Omental fat pad (tissue), 4 donors: ENCODE measurements around the gene BCL11B. TPM values are rescaled to one million over a fixed set of nuclear protein-coding genes. Genes with fewer than 3 reads are reported as not detected.

Source experiments
- ATAC-seq: fragments of 150-250 bp; one replicate; pipeline ENCODE4 v1.9.1; 2016; ENCODE audit warnings: mild to moderate bottlenecking, moderate library complexity; ENCODE audit not compliant: low FRiP score
- DNase-seq: peaks from one replicate; pipeline ENCODE4 v3.0.0-alpha.2; 2019; ENCODE audit warnings: low spot score
- total RNA-seq, 4 donors: library from RNA; depleted of rRNA; stranded (reverse); fragments of >200 nt; gene quantifications; one replicate each; pipeline ENCODE4 v1.1.0, GENCODE V29; 2016
- TF ChIP-seq, protein P1 (sequence below), 3 donors: fragments of 450-650 bp; IDR thresholded peaks; one replicate each; pipeline ENCODE4 v1.5.1; 2016 to 2017; ENCODE audit warnings: antibody characterized with exemption in 3 of 3, mild to moderate bottlenecking in 3 of 3, moderate library complexity in 2 of 3

BCL11B gene
- total RNA-seq, 4 donors from 2014 or later, result 0.56 to 2.0 (median 0.77) TPM

DNA sequence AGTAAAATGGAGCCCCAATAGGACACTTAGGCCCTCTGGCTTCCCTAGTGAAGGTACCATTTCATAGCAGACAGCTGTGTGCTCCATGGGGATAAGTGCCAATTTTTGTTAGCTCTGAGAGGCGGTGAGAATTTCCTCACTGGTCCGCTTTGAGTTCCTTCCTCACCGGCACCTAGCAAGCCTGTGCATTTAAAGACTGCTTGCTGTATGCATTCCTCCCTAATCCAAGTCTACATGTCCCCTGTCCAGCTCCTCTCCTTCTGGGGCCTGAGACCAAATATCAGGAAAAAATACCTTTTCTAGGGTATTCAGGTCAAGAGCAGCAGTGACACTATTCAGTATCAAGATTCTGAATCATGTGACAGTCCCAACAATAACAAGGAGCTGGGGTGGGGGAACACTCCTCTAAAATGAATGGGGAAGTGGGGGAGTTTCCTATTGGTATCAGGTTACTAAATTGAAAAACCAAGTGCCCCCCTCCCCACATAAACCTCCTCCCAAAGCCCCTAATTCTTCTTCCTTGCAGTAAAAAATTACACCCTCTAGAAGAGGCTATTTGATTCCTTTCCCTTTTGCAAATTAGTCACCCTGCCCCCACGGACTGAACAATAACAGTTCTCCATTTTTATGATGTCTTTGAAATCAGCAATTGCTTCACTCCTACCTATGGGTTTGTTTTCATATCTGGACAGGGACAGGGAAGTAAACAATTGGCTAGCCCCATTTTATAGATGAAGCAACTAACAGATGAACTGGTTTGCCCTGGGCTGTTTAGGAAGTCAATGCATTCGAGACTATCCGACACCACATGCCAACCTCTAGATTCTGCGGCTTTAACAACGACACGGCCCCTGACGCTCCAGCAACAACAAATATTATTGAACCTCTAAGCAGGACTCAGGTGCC lies 28.9 kb downstream of the BCL11B start:
- ATAC-seq, result no peak
- TF ChIP-seq, protein P1, sequence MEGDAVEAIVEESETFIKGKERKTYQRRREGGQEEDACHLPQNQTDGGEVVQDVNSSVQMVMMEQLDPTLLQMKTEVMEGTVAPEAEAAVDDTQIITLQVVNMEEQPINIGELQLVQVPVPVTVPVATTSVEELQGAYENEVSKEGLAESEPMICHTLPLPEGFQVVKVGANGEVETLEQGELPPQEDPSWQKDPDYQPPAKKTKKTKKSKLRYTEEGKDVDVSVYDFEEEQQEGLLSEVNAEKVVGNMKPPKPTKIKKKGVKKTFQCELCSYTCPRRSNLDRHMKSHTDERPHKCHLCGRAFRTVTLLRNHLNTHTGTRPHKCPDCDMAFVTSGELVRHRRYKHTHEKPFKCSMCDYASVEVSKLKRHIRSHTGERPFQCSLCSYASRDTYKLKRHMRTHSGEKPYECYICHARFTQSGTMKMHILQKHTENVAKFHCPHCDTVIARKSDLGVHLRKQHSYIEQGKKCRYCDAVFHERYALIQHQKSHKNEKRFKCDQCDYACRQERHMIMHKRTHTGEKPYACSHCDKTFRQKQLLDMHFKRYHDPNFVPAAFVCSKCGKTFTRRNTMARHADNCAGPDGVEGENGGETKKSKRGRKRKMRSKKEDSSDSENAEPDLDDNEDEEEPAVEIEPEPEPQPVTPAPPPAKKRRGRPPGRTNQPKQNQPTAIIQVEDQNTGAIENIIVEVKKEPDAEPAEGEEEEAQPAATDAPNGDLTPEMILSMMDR (IDR thresholded peaks at IDR 0.05), result no peak
- DNase-seq, result no peak

DNA sequence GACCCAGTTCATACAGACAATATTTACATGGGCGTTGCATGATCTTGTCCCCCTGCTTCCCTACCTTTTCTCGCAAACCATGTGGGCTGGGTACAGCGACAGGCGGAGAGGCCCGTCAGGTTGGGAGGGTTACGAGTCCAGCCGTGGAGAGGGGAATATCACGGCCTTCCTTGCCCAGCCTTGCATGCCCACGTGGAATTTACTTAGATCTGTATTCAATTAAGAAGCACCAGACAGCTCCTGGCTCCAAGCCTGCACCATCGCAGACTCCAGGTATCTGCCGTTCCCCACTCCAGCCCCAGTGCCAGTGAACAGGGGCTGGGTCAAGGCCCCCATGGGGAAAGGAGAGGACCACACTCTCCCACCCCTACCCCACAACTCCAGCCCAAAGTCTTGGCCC lies 29.8 kb downstream of the BCL11B start:
- ATAC-seq (no peak), DNase-seq (no peak)
- TF ChIP-seq, protein P1 (IDR thresholded peaks at IDR 0.05), result no peak

DNA sequence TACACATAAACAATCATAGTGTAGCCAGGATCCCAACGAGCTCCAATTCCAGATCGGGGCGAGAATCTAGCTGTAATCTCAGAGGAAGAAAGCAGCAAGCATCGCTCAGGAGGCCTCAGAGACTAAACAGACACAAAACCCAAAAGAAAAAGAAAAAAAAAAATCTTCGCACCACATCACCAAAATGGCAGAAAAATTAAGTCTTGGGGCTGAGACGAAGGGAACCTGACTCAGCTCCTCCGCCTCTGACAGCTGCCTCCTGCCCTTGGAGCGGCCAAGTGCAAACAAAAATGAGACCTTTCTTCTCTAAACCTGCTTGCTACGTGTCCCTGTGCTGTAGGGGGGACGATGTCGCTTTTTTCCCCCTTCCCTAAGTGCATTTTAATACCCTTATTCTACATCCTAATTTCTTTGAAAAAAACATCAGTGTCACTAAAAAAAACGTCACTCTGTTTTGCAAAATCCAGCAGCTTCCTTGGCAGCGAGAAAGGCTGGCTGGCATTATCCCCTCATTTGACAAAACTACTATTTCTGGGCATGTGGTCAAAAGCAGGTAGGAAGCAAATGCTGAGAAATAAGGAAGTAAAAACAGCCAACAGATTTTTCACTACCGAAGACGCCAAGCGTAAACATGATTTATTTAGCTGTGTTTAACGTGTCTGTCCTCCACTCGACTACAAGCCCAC lies 30.5 kb downstream of the BCL11B start:
- DNase-seq (no peak), ATAC-seq (no peak)
- TF ChIP-seq, protein P1 (IDR thresholded peaks at IDR 0.05), result no peak

DNA sequence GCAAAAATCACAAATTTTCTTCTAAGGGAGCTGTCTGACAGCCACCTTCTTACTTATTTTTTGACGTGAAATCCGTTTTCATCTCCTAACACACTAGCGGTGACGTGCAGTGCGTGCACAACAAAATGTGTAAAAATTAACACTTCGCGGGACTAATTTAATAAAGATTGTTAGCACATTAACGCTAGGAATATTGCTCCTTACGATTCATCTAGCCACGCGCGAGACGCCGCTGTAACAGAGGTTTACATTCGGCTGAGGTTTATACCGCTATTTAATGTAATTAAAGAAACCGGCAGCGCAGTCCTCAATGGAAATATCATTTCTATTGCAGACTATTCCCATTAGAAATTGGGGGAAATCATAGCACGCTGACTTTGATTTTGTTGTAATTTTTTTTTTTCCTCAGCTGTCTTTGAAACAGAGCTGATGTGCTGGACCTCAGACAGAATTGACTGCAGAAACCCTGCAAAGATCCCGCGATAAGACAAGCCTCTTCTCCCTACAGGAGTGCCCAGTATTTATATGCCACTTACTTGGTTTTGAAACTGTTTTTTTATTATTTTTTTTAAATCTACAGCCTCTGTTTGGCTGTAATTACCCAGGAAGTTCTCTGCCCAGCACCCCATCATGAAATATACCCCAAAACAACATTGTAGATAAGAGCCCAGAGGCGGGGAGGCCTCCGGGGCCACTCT lies 31.2 kb downstream of the BCL11B start:
- DNase-seq (no peak), ATAC-seq (no peak)
- TF ChIP-seq, protein P1 (IDR thresholded peaks at IDR 0.05), result no peak

DNA sequence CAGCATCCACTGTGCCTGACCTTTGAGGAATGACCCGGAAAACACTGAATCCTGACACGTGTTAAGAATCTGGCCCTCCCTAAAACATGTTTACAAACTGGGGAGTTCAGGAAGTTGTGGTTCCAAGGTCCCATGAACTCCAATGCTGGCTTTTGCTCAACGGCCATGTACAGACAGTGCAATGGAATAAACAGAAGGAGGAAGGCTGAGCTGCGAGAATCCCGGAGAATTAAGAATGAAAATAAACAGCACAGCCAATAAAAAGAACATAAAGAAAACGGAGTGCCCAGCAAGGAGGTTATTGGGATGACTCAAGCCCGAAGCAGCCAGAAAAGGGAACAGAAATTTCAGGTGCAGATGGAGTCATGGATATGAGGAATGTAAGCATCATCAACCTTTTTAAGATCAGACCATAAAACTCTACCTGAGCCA lies 32.3 kb downstream of the BCL11B start:
- TF ChIP-seq, protein P1 (IDR thresholded peaks at IDR 0.05), result no peak
- no peak for ATAC-seq
- no peak for DNase-seq

DNA sequence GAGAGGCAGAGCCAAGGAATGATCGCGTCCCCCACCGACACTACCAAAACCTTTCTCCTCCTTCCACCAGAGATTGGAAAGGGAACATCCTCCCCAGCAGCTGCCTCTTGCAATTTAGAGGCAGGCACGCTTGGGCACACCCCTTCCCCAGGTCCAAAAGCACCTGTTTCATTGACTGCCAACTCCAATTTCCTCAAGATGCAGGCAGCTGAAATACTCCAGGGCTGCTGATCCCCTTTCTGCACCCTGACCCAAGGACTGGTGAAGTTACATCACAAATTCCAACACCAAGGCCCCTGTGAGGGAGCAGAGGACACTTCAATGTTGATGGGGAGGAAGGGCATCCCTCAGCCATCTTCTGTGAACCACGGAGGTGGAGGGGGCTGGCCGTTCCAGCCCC lies 33.8 kb downstream of the BCL11B start:
- TF ChIP-seq, protein P1 (IDR thresholded peaks at IDR 0.05), result no peak
- ATAC-seq, result no peak

More for the DNA sequence above, 33.8 kb downstream of the BCL11B start:
- no peak for DNase-seq
